Endothelial cell (in vitro differentiated cells): ENCODE results near the gene TSSK6. TPM values are rescaled to one million over a fixed set of nuclear protein-coding genes. Genes with fewer than 3 reads are reported as not detected.
A peak's percentile ranks its signal among the peaks of the same experiment; 100 is the strongest.

Experiments used
- DNase-seq: peaks from one replicate; pipeline ENCODE4 v3.0.0; 2021; ENCODE audit warnings: low spot score
- H3K27ac Mint-ChIP-seq: one replicate; pipeline ENCODE4 v1.8.0; 2021; ENCODE audit warnings: mixed read lengths, inconsistent platforms; ENCODE audit not compliant: unreplicated experiment
- H3K27me3 Mint-ChIP-seq: one replicate; pipeline ENCODE4 v1.8.0; 2021; ENCODE audit warnings: mild to moderate bottlenecking, moderate library complexity, mixed read lengths, inconsistent platforms; ENCODE audit not compliant: unreplicated experiment
- H3K36me3 Mint-ChIP-seq: one replicate; pipeline ENCODE4 v1.8.0; 2021; ENCODE audit warnings: mild to moderate bottlenecking, low read depth, mixed read lengths, inconsistent platforms; ENCODE audit not compliant: unreplicated experiment
- H3K4me1 Mint-ChIP-seq: one replicate; pipeline ENCODE4 v1.8.0; 2021; ENCODE audit warnings: mild to moderate bottlenecking, mixed read lengths, inconsistent platforms; ENCODE audit not compliant: unreplicated experiment
- H3K4me3 Mint-ChIP-seq: one replicate; pipeline ENCODE4 v1.8.0; 2021; ENCODE audit warnings: mild to moderate bottlenecking, mixed read lengths, inconsistent platforms; ENCODE audit not compliant: unreplicated experiment
- H3K9me3 Mint-ChIP-seq: one replicate; pipeline ENCODE4 v1.8.0; 2021; ENCODE audit warnings: mixed read lengths, inconsistent platforms; ENCODE audit not compliant: unreplicated experiment
- CTCF ChIP-seq: fragments of 200-600 bp; sonication (generic); IDR thresholded peaks from one replicate; pipeline ENCODE4 v1.5.0; 2021; ENCODE audit warnings: antibody characterized with exemption; ENCODE audit not compliant: unreplicated experiment
- long read RNA-seq: library from polyadenylated mRNA; unstranded; transcript quantifications from one replicate; pipeline ENCODE4 v2.0.0, GENCODE V29; 2020; ENCODE audit not compliant: unreplicated experiment
- total RNA-seq: library from RNA; stranded (reverse); fragmentation: NEBNext Ultra II Directional; extraction: Animal tissue kit (Norgen Biotek cat#: 25700); gene quantifications from one replicate; pipeline ENCODE4 v1.2.1, GENCODE V29; 2021; ENCODE audit not compliant: unreplicated experiment

Gene TSSK6
- 2.7 TPM for total RNA-seq
- long read RNA-seq, partial matches to known transcripts = 0 of 1 reads
- long read RNA-seq, other reads (novel, unspliced or antisense) = 0 of 1 reads

GRCh38 chr19:19514881-19515641 lies at the start of gene TSSK6:
TSSK6 (minus strand) TSS chr19:19515548; CDS start chr19:19515427, 121 bp downstream.
- H3K4me1 Mint-ChIP-seq = no peaks in the 10 kb centered on the region
- H3K4me3 Mint-ChIP-seq = peak within 1 kb of the TSS; percentile 94
- no peak for TF ChIP-seq CTCF
- peaks cover 11% of the 10 kb centered on the region for H3K27me3 Mint-ChIP-seq
- DNase-seq = no peak
- H3K36me3 Mint-ChIP-seq = no peaks in the 10 kb centered on the region
- H3K9me3 Mint-ChIP-seq = no peaks in the 10 kb centered on the region
- peak within 1 kb of the TSS; percentile 95 for H3K27ac Mint-ChIP-seq

GRCh38 chr19:19563348-19563848 lies 48.0 kb upstream of the TSSK6 start:
- no peak for TF ChIP-seq CTCF
- DNase-seq = no peak
- H3K27ac Mint-ChIP-seq = no peak overlapping the region
- no peak overlapping the region for H3K4me3 Mint-ChIP-seq
- no peaks in the 10 kb centered on the region for H3K9me3 Mint-ChIP-seq
- H3K36me3 Mint-ChIP-seq = no peaks in the 10 kb centered on the region
- H3K4me1 Mint-ChIP-seq = peaks cover 5% of the 10 kb centered on the region
- H3K27me3 Mint-ChIP-seq = peaks cover 8% of the 10 kb centered on the region

- no peak overlapping the region for H3K4me3 Mint-ChIP-seq
- peaks cover 11% of the 10 kb centered on the region for H3K27me3 Mint-ChIP-seq
- H3K36me3 Mint-ChIP-seq = no peaks in the 10 kb centered on the region
- H3K27ac Mint-ChIP-seq = no peak overlapping the region
- H3K4me1 Mint-ChIP-seq = peaks cover 5% of the 10 kb centered on the region
- no peak for DNase-seq
- no peak for TF ChIP-seq CTCF
- H3K9me3 Mint-ChIP-seq = no peaks in the 10 kb centered on the region
Observed at GRCh38 chr19:19562665-19563347, 47.5 kb upstream of the TSSK6 start.

DNA sequence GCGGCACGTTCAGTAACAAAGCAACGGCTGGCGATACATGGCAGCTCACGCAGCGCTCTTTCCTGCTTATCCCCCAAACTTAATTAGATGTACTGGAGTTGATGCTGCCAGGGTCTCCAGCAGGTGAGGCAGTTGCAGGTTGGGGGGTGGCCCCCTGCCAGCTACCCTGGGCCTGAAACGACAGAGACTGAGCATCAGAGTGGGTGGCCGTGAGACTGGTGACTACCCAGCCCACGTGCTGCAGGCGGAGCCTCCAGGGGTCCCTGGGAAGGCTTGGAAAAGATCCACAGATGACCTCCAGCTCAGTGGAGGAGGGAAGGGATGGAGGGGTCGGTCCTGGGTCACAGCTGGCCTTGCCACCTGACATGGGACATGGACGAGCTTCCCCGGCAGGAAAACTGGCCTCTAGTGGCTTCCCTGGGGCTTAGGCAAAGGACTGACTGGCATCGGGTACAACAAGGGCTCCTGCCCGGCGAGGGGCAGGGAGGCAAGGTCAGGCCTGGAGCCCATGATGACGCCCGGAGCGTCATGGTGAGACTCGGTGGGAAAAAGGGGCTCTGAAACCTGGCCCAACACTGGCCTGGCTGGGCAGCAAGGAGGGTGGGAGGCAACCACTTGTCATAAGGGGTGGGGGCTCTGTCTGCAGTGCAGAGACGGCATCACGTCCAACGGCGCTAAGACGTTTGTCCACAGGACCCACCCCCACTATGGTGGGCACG lies 46.8 kb upstream of the TSSK6 start:
- Mint-ChIP-seq H3K4me1 (peaks cover 5% of the 10 kb centered on the region), H3K4me3 (no peak overlapping the region), H3K9me3 (no peaks in the 10 kb centered on the region), H3K27ac (no peak overlapping the region), H3K36me3 (no peaks in the 10 kb centered on the region), H3K27me3 (peaks cover 11% of the 10 kb centered on the region)
- TF ChIP-seq CTCF = no peak
- DNase-seq = no peak
